Measurements from ENCODE around the gene YPEL5. TPM values are rescaled to one million over a fixed set of nuclear protein-coding genes. Genes with fewer than 3 reads are reported as not detected.

Gene YPEL5
- total and polyA plus RNA-seq, 10 of the 15 experiments (the other 5 are each of a cell fraction or from before 2014, with no cell fraction given), result 18.8 to 47.3 (median 21.7) TPM

DNA sequence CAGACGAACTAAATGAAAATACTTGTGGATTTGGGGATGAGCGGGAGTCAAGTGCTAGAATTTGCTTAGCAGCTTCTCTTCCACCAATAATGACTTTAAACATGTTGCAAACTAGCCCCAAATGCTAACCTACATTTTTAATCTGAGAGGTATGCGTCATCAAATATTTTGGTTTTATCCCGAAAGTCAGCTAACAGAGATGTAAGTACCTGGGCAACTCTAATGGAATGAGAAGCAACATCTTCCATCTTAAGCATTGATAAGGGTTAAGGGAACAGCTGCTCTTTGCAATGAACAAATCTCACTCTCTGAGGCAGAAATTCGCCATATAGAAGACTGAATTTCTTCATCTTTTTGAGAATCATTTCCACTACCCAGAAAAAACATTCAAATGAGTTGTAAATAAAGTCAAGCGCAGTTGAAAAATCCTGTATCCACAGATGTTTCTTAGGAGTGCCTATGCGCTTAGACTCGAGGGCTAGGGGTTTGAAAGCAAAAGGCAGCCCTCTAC is 926 bp upstream of the YPEL5 start (continued):
- TF ChIP-seq RBBP5 (conservative IDR thresholded peaks at IDR 0.05), result no peak
- TF ChIP-seq RB1 (IDR thresholded peaks at IDR 0.05; ENCODE audit: borderline replicate concordance), result no peak
- TF ChIP-seq, protein P1, sequence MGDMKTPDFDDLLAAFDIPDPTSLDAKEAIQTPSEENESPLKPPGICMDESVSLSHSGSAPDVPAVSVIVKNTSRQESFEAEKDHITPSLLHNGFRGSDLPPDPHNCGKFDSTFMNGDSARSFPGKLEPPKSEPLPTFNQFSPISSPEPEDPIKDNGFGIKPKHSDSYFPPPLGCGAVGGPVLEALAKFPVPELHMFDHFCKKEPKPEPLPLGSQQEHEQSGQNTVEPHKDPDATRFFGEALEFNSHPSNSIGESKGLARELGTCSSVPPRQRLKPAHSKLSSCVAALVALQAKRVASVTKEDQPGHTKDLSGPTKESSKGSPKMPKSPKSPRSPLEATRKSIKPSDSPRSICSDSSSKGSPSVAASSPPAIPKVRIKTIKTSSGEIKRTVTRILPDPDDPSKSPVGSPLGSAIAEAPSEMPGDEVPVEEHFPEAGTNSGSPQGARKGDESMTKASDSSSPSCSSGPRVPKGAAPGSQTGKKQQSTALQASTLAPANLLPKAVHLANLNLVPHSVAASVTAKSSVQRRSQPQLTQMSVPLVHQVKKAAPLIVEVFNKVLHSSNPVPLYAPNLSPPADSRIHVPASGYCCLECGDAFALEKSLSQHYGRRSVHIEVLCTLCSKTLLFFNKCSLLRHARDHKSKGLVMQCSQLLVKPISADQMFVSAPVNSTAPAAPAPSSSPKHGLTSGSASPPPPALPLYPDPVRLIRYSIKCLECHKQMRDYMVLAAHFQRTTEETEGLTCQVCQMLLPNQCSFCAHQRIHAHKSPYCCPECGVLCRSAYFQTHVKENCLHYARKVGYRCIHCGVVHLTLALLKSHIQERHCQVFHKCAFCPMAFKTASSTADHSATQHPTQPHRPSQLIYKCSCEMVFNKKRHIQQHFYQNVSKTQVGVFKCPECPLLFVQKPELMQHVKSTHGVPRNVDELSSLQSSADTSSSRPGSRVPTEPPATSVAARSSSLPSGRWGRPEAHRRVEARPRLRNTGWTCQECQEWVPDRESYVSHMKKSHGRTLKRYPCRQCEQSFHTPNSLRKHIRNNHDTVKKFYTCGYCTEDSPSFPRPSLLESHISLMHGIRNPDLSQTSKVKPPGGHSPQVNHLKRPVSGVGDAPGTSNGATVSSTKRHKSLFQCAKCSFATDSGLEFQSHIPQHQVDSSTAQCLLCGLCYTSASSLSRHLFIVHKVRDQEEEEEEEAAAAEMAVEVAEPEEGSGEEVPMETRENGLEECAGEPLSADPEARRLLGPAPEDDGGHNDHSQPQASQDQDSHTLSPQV (IDR thresholded peaks at IDR 0.05), result no peak
- TF ChIP-seq ZNF622 (IDR thresholded peaks at IDR 0.05), result no peak
- TF ChIP-seq, protein P2, sequence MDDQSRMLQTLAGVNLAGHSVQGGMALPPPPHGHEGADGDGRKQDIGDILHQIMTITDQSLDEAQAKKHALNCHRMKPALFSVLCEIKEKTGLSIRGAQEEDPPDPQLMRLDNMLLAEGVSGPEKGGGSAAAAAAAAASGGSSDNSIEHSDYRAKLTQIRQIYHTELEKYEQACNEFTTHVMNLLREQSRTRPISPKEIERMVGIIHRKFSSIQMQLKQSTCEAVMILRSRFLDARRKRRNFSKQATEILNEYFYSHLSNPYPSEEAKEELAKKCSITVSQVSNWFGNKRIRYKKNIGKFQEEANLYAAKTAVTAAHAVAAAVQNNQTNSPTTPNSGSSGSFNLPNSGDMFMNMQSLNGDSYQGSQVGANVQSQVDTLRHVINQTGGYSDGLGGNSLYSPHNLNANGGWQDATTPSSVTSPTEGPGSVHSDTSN (IDR thresholded peaks at IDR 0.05; ENCODE audit: insufficient replicate concordance, low read depth, low read length), result no peak
- no peak for TF ChIP-seq SIX5 (IDR thresholded peaks at IDR 0.05; ENCODE audit: low read depth, low read length, severe bottlenecking)
- no peak for TF ChIP-seq ETV6 (conservative IDR thresholded peaks at IDR 0.05 in 1 of 2, IDR thresholded peaks at IDR 0.05 in 1 of 2; ENCODE audit: borderline replicate concordance in 1 of 2, low read depth in 1 of 2)
- TF ChIP-seq, protein P3, sequence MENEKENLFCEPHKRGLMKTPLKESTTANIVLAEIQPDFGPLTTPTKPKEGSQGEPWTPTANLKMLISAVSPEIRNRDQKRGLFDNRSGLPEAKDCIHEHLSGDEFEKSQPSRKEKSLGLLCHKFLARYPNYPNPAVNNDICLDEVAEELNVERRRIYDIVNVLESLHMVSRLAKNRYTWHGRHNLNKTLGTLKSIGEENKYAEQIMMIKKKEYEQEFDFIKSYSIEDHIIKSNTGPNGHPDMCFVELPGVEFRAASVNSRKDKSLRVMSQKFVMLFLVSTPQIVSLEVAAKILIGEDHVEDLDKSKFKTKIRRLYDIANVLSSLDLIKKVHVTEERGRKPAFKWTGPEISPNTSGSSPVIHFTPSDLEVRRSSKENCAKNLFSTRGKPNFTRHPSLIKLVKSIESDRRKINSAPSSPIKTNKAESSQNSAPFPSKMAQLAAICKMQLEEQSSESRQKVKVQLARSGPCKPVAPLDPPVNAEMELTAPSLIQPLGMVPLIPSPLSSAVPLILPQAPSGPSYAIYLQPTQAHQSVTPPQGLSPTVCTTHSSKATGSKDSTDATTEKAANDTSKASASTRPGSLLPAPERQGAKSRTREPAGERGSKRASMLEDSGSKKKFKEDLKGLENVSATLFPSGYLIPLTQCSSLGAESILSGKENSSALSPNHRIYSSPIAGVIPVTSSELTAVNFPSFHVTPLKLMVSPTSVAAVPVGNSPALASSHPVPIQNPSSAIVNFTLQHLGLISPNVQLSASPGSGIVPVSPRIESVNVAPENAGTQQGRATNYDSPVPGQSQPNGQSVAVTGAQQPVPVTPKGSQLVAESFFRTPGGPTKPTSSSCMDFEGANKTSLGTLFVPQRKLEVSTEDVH (IDR thresholded peaks at IDR 0.05; ENCODE audit: low read depth, partially characterized antibody), result no peak
- TF ChIP-seq EP300 (IDR thresholded peaks at IDR 0.05; ENCODE audit: borderline replicate concordance in 1 of 2, control insufficient read depth in 1 of 2, low read depth in 2 of 2, low read length in 2 of 2), result no peak
- TF ChIP-seq, protein P4, sequence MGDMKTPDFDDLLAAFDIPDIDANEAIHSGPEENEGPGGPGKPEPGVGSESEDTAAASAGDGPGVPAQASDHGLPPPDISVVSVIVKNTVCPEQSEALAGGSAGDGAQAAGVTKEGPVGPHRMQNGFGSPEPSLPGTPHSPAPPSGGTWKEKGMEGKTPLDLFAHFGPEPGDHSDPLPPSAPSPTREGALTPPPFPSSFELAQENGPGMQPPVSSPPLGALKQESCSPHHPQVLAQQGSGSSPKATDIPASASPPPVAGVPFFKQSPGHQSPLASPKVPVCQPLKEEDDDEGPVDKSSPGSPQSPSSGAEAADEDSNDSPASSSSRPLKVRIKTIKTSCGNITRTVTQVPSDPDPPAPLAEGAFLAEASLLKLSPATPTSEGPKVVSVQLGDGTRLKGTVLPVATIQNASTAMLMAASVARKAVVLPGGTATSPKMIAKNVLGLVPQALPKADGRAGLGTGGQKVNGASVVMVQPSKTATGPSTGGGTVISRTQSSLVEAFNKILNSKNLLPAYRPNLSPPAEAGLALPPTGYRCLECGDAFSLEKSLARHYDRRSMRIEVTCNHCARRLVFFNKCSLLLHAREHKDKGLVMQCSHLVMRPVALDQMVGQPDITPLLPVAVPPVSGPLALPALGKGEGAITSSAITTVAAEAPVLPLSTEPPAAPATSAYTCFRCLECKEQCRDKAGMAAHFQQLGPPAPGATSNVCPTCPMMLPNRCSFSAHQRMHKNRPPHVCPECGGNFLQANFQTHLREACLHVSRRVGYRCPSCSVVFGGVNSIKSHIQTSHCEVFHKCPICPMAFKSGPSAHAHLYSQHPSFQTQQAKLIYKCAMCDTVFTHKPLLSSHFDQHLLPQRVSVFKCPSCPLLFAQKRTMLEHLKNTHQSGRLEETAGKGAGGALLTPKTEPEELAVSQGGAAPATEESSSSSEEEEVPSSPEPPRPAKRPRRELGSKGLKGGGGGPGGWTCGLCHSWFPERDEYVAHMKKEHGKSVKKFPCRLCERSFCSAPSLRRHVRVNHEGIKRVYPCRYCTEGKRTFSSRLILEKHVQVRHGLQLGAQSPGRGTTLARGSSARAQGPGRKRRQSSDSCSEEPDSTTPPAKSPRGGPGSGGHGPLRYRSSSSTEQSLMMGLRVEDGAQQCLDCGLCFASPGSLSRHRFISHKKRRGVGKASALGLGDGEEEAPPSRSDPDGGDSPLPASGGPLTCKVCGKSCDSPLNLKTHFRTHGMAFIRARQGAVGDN (IDR thresholded peaks at IDR 0.05), result peak; percentile 43; the same call in 1 of the 2 replicates
- no peak for TF ChIP-seq RAD21 (IDR thresholded peaks at IDR 0.05; ENCODE audit: insufficient read depth, low read depth, low read length)
- TF ChIP-seq, protein P5, sequence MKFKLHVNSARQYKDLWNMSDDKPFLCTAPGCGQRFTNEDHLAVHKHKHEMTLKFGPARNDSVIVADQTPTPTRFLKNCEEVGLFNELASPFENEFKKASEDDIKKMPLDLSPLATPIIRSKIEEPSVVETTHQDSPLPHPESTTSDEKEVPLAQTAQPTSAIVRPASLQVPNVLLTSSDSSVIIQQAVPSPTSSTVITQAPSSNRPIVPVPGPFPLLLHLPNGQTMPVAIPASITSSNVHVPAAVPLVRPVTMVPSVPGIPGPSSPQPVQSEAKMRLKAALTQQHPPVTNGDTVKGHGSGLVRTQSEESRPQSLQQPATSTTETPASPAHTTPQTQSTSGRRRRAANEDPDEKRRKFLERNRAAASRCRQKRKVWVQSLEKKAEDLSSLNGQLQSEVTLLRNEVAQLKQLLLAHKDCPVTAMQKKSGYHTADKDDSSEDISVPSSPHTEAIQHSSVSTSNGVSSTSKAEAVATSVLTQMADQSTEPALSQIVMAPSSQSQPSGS (IDR thresholded peaks at IDR 0.05; ENCODE audit: low read length), result no peak
- TF ChIP-seq, protein P6, sequence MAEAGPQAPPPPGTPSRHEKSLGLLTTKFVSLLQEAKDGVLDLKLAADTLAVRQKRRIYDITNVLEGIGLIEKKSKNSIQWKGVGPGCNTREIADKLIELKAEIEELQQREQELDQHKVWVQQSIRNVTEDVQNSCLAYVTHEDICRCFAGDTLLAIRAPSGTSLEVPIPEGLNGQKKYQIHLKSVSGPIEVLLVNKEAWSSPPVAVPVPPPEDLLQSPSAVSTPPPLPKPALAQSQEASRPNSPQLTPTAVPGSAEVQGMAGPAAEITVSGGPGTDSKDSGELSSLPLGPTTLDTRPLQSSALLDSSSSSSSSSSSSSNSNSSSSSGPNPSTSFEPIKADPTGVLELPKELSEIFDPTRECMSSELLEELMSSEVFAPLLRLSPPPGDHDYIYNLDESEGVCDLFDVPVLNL (IDR thresholded peaks at IDR 0.05; ENCODE audit: low read depth, low read length), result no peak

All from GM12878 (cell line).